K562 (cell line): ENCODE results near the gene DCHS2. TPM values are rescaled to one million over a fixed set of nuclear protein-coding genes. Genes with fewer than 3 reads are reported as not detected.

Experiments used
- ATAC-seq: fragments of 200-7000 bp; cut with Tn5 transposase; 3 replicates; pipeline ENCODE4 v1.9.1; 2020; ENCODE audit warnings: moderate library complexity
- BruUV-seq: library from RNA; stranded (reverse); fragments of 400-500 nt; replicated peaks from 2 replicates; lab custom pipeline; 2021; lab: Mats Ljungman, UMichigan
- CTCF ChIA-PET: fragments of 300-600 bp; formaldehyde crosslinking; extraction: SDS; loops from one replicate; lab custom pipeline; 2021; ENCODE audit warnings: low intra/inter-chr PET ratio; lab: Yijun Ruan, JAX
- POLR2A ChIA-PET: fragments of 300-600, 350-650 bp; sonication (Branson Sonifier 250); formaldehyde crosslinking; extraction: SDS; loops from one replicate; lab custom pipeline; 2021; ENCODE audit warnings: antibody characterized with exemption, inconsistent platforms; lab: Yijun Ruan, JAX
- DNase-seq, 4 experiments: peaks; one replicate each; pipeline versions ENCODE4 v3.0.0 to v3.0.0-alpha.2; 2011 to 2018; ENCODE audit warnings: low spot score in 3 of 4, mixed read lengths in 3 of 4; ENCODE audit errors: extremely low read depth in 1 of 4
- FAIRE-seq: peaks from 2 replicates; lab custom pipeline; 2011; peaks lifted over from hg19 to GRCh38; lab: Jason Lieb, UNC
- H2AFZ ChIP-seq: 2 replicates; pipeline ENCODE4 v1.6.0; 2011; ENCODE audit warnings: low read depth, low read length, control low read depth, inconsistent platforms
- H3K27ac ChIP-seq: fragments of 200-600 bp; 3 replicates; pipeline ENCODE4 v1.8.0; 2011; ENCODE audit warnings: low read depth, mild to moderate bottlenecking, control low read depth, inconsistent platforms, low read length, moderate library complexity, mixed read lengths; ENCODE audit errors: extremely low read depth
- H3K27me3 ChIP-seq, 2 experiments: fragments of 300-600 bp in 1 of 2; 2 replicates in 1 of 2; 3 replicates in 1 of 2; pipeline versions ENCODE4 v1.6.0 to v1.8.0; 2011; ENCODE audit warnings: inconsistent platforms in 2 of 2, low read length in 2 of 2, mild to moderate bottlenecking in 1 of 2, mixed read lengths in 1 of 2, moderate library complexity in 1 of 2; ENCODE audit not compliant: control insufficient read depth in 2 of 2, insufficient read depth in 2 of 2
- H3K36me3 ChIP-seq: fragments of 300-600 bp; 3 replicates; pipeline ENCODE4 v1.8.0; 2011; ENCODE audit warnings: mild to moderate bottlenecking, low read length, inconsistent platforms; ENCODE audit not compliant: control insufficient read depth, insufficient read depth
- H3K4me1 ChIP-seq, 2 experiments: fragments of 200-600 bp in 1 of 2; replicated peaks in 1 of 2; 2 replicates in 1 of 2; 3 replicates in 1 of 2; pipeline versions ENCODE4 v1.5.1 to v1.8.0; 2011; ENCODE audit warnings: inconsistent platforms in 2 of 2, low read length in 2 of 2, mild to moderate bottlenecking in 1 of 2, mixed read lengths in 1 of 2, moderate library complexity in 1 of 2; ENCODE audit not compliant: control insufficient read depth in 2 of 2, insufficient read depth in 2 of 2
- H3K4me2 ChIP-seq: 2 replicates; pipeline ENCODE4 v1.6.1; 2011; ENCODE audit warnings: low read length, control low read depth, inconsistent platforms, mixed read lengths; ENCODE audit not compliant: insufficient read depth
- H3K4me3 ChIP-seq: fragments of 200-600 bp; sonication (generic), shearing (Covaris generic); 2 replicates; pipeline ENCODE4 v1.5.1; 2016; ENCODE audit warnings: control low read depth, inconsistent platforms
- H3K79me2 ChIP-seq: fragments of 200-600 bp; 3 replicates; pipeline ENCODE4 v1.8.0; 2011; ENCODE audit warnings: low read length, inconsistent platforms; ENCODE audit not compliant: control insufficient read depth, insufficient read depth
- H3K9ac ChIP-seq, 2 experiments: 2 replicates each; pipeline versions ENCODE4 v1.6.0 to v1.6.1; 2011; ENCODE audit warnings: low read depth in 2 of 2, low read length in 2 of 2, control low read depth in 1 of 2, inconsistent platforms in 1 of 2, mild to moderate bottlenecking in 1 of 2, mixed read lengths in 1 of 2; ENCODE audit not compliant: insufficient read depth in 1 of 2
- H3K9me1 ChIP-seq: one replicate; pipeline ENCODE4 v1.6.0; 2011; ENCODE audit warnings: inconsistent platforms, mild to moderate bottlenecking, low read length, moderate library complexity; ENCODE audit not compliant: control insufficient read depth, insufficient read depth
- H3K9me3 ChIP-seq: replicated peaks from 2 replicates; pipeline ENCODE4 v1.5.1; 2011; ENCODE audit warnings: low read depth, low read length, inconsistent platforms; ENCODE audit not compliant: control insufficient read depth, insufficient read depth
- H4K20me1 ChIP-seq: replicated peaks from 2 replicates; pipeline ENCODE4 v1.6.1; 2011; ENCODE audit warnings: low read length, inconsistent platforms, mixed read lengths; ENCODE audit not compliant: control insufficient read depth, insufficient read depth
- ATF3 ChIP-seq, 2 experiments: fragments of 450-650 bp in 1 of 2; sonication (generic) in 1 of 2; formaldehyde crosslinking in 1 of 2; IDR thresholded peaks in 1 of 2; conservative IDR thresholded peaks in 1 of 2; 2 replicates each; pipeline versions ENCODE4 v1.6.1 to v1.8.1; 2016 to 2023; ENCODE audit warnings: mild to moderate bottlenecking in 2 of 2, moderate library complexity in 2 of 2, inconsistent platforms in 1 of 2, missing genetic modification reagents in 1 of 2
- FOXO4 ChIP-seq: fragments of 450-650 bp; formaldehyde crosslinking; IDR thresholded peaks from 2 replicates; pipeline ENCODE4 v1.4.0; 2020; ENCODE audit warnings: mild to moderate bottlenecking, moderate library complexity
- FOXP4 ChIP-seq: sonication (generic); formaldehyde crosslinking; IDR thresholded peaks from 2 replicates; pipeline ENCODE4 v1.8.0; 2022; ENCODE audit warnings: mild to moderate bottlenecking, missing genetic modification reagents, borderline replicate concordance
- NUFIP1 ChIP-seq: fragments of 450-650 bp; IDR thresholded peaks from 2 replicates; pipeline ENCODE4 v1.6.1; 2018; ENCODE audit not compliant: partially characterized antibody
- SPI1 ChIP-seq: IDR thresholded peaks from 2 replicates; pipeline ENCODE4 v1.6.1; 2011; ENCODE audit warnings: low read depth, low read length, control low read depth, borderline replicate concordance
- ZBTB12 ChIP-seq: fragments of 250-450 bp; sonication (Bioruptor Pico); IDR thresholded peaks from 2 replicates; pipeline ENCODE4 v1.4.0; 2020
- ZSCAN29 ChIP-seq: fragments of 450-650 bp; IDR thresholded peaks from 2 replicates; pipeline ENCODE4 v1.6.1; 2017
- in situ Hi-C: fragments of 300-500 bp; cut with MboI; formaldehyde crosslinking; loops from 4 replicates; pipeline ENCODE4 v1.15.0; 2018; ENCODE audit warnings: inconsistent platforms, mixed read lengths
- intact Hi-C: fragments of 100-400 bp; cut with micrococcal nuclease; formaldehyde crosslinking; loops from 2 replicates; pipeline ENCODE4 v1.14.2; 2022
- polyA plus RNA-seq, 8 experiments: library from polyadenylated mRNA; depleted of rRNA in 4 of 8; stranded (reverse) in 5 of 8; unstranded in 3 of 8; fragments of >200 nt; fragmentation: Nextera tagmentation in 2 of 8; fragmentation: Illumina TruSeq in 1 of 8; extraction: Ambion mirVana in 2 of 8; extraction: Trizol in 1 of 8; gene quantifications; 2 replicates each; pipeline versions ENCODE4 v1.2.1 to v1.2.3, GENCODE V29; 2011 to 2014; ENCODE audit warnings: inconsistent platforms in 1 of 8, missing spikeins in 1 of 8
- total RNA-seq, 7 experiments: library from RNA; depleted of rRNA in 6 of 7; stranded (reverse); fragments of >200 nt in 6 of 7; fragmentation: Illumina TruSeq in 2 of 7; extraction: Trizol in 2 of 7; gene quantifications; 2 replicates each; pipeline versions ENCODE4 v1.2.1 to v1.2.3, GENCODE V29; 2011 to 2021; ENCODE audit warnings: low replicate concordance in 1 of 7
- TF ChIP-seq, protein P1 (sequence below), 2 experiments: fragments of 450-650 bp in 1 of 2; sonication (generic) in 1 of 2; formaldehyde crosslinking; conservative IDR thresholded peaks; 2 replicates each; pipeline versions ENCODE4 v1.4.0 to v1.8.1; 2020 to 2022; ENCODE audit warnings: mild to moderate bottlenecking in 1 of 2, missing genetic modification reagents in 1 of 2
- TF ChIP-seq, protein P2 (sequence below): fragments of 250-450 bp; sonication (Bioruptor Pico); IDR thresholded peaks from 2 replicates; pipeline ENCODE4 v1.4.0; 2020; ENCODE audit warnings: mild to moderate bottlenecking, moderate library complexity

The DCHS2 gene
- total and polyA plus RNA-seq, 9 of the 15 experiments (the other 6 are each of a cell fraction or from before 2014, with no cell fraction given) = 0.49 to 7.1 (median 5.3) TPM

DNA sequence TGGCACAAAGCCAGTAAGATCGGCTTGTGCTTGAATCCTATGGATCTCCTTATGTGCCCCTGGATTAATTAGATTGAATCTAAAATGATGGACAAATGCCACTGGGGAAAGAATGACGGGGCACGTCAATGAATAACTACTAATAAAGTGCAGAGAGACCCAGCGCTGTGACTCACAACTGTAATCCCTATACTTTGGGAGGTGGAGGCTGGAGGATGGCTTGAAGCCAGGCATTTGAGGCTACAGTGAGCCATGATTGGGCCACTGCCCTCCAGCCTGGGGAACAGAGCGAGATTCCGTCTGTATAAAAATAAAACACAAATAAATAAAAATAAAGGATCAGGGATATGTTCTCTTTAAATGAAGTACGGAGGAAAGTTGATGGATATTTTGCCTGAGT, 179.4 kb downstream of the DCHS2 start (continued):
- TF ChIP-seq, protein P1, sequence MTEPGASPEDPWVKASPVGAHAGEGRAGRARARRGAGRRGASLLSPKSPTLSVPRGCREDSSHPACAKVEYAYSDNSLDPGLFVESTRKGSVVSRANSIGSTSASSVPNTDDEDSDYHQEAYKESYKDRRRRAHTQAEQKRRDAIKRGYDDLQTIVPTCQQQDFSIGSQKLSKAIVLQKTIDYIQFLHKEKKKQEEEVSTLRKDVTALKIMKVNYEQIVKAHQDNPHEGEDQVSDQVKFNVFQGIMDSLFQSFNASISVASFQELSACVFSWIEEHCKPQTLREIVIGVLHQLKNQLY (CRISPR knock-in tag; conservative IDR thresholded peaks at IDR 0.05) = no peak
- TF ChIP-seq NUFIP1 (no peak), SPI1 (no peak), ZSCAN29 (no peak)

DNA sequence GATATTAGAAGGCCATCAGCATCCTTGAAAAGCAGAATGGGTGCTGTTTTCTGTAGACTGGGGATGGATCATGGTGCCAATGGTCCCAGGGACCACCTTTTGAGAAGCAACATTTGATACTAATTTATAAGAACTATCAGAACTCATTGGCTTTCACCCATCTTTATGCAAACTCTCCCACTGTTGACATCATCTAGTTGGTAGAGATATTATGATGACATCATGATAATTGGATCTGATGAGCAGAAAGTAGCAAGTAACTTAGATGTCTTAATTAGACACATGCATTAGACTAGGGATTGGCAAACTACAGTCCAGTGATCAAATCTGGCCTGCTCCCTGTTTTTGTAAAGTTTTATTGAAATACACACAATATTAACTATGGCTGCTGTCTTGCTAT, 181.0 kb downstream of the DCHS2 start:
- Histone ChIP-seq H3K27ac (no peak overlapping the region), H3K4me3 (no peak overlapping the region), H3K9me1 (no peaks in the 10 kb centered on the region), H3K36me3 (no peaks in the 10 kb centered on the region), H3K79me2 (no peaks in the 10 kb centered on the region), H2AFZ (no peak overlapping the region), H3K27me3 (no peaks in the 10 kb centered on the region), H4K20me1 (no peaks in the 10 kb centered on the region), H3K9ac (no peak overlapping the region), H3K4me2 (no peak overlapping the region)
- DNase-seq = no peak
- POLR2A ChIA-PET = no interaction called here
- CTCF ChIA-PET = no interaction called here
- intact Hi-C loops = loop anchor here (10.0 kb wide), 1 partner anchor 526 kb away; the partner anchor contains the start of gene SFRP2
- TF ChIP-seq FOXO4 (CRISPR knock-in tag) (no peak), ATF3 (IDR thresholded peaks at IDR 0.05) (peak; percentile 26; the same call in 1 of the 2 replicates), ATF3 (CRISPR knock-in tag; conservative IDR thresholded peaks at IDR 0.05) (no peak), FOXP4 (CRISPR knock-in tag) (no peak), ZBTB12 (CRISPR knock-in tag) (no peak)
- TF ChIP-seq, protein P2, sequence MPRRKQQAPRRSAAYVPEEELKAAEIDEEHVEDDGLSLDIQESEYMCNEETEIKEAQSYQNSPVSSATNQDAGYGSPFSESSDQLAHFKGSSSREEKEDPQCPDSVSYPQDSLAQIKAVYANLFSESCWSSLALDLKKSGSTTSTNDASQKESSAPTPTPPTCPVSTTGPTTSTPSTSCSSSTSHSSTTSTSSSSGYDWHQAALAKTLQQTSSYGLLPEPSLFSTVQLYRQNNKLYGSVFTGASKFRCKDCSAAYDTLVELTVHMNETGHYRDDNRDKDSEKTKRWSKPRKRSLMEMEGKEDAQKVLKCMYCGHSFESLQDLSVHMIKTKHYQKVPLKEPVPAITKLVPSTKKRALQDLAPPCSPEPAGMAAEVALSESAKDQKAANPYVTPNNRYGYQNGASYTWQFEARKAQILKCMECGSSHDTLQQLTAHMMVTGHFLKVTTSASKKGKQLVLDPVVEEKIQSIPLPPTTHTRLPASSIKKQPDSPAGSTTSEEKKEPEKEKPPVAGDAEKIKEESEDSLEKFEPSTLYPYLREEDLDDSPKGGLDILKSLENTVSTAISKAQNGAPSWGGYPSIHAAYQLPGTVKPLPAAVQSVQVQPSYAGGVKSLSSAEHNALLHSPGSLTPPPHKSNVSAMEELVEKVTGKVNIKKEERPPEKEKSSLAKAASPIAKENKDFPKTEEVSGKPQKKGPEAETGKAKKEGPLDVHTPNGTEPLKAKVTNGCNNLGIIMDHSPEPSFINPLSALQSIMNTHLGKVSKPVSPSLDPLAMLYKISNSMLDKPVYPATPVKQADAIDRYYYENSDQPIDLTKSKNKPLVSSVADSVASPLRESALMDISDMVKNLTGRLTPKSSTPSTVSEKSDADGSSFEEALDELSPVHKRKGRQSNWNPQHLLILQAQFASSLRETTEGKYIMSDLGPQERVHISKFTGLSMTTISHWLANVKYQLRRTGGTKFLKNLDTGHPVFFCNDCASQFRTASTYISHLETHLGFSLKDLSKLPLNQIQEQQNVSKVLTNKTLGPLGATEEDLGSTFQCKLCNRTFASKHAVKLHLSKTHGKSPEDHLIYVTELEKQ = no peak
- TF ChIP-seq, all 486 proteins: peak for 1
- Histone ChIP-seq H3K4me1 (no peaks in the 10 kb centered on the region), H3K9me3 (no peaks in the 10 kb centered on the region)
- ATAC-seq (no peak), FAIRE-seq (no peak)
- no TSS peak for BruUV-seq
- in situ Hi-C loops = no loop called here
